Memory B cell (primary cell): ENCODE results near the gene ALK.

Source experiments
- ATAC-seq: fragments of 150-1000 bp; cut with Tn5 transposase; 2 replicates; pipeline ENCODE4 v1.10.0; 2021; ENCODE audit warnings: low read depth, mild to moderate bottlenecking, moderate library complexity
- DNase-seq, 2 donors: peaks; one replicate each; pipeline ENCODE4 v3.0.0; 2022; ENCODE audit warnings: low spot score in 2 of 2
- H3K27ac Mint-ChIP-seq: one replicate; pipeline ENCODE4 v1.8.0; 2022; ENCODE audit warnings: mild to moderate bottlenecking, moderate library complexity, mixed read lengths
- H3K27me3 Mint-ChIP-seq: one replicate; pipeline ENCODE4 v1.8.0; 2022; ENCODE audit warnings: mixed read lengths
- H3K36me3 Mint-ChIP-seq: one replicate; pipeline ENCODE4 v1.8.0; 2022; ENCODE audit warnings: mild to moderate bottlenecking, mixed read lengths
- H3K4me1 Mint-ChIP-seq: one replicate; pipeline ENCODE4 v1.8.0; 2022; ENCODE audit warnings: mixed read lengths
- H3K4me3 Mint-ChIP-seq: one replicate; pipeline ENCODE4 v1.8.0; 2022; ENCODE audit warnings: mild to moderate bottlenecking, moderate library complexity, mixed read lengths
- H3K9me3 Mint-ChIP-seq: one replicate; pipeline ENCODE4 v1.8.0; 2022; ENCODE audit warnings: mixed read lengths

ALK gene

GRCh38 chr2:29782549-29783458 lies 138.6 kb downstream of the ALK start:
- Mint-ChIP-seq H3K4me3 (no peak overlapping the region), H3K27me3 (peaks cover 12% of the 10 kb centered on the region), H3K4me1 (no peaks in the 10 kb centered on the region)

GRCh38 chr2:29782087-29782486 lies 139.3 kb downstream of the ALK start:
- Mint-ChIP-seq H3K4me3 (no peak overlapping the region), H3K4me1 (no peaks in the 10 kb centered on the region), H3K27ac (no peak overlapping the region), H3K27me3 (peaks cover 12% of the 10 kb centered on the region), H3K9me3 (no peaks in the 10 kb centered on the region), H3K36me3 (no peaks in the 10 kb centered on the region)
- DNase-seq (no peak), ATAC-seq (no peak)

More at GRCh38 chr2:29782549-29783458, 138.6 kb downstream of the ALK start:
- Mint-ChIP-seq H3K27ac (no peak overlapping the region), H3K9me3 (no peaks in the 10 kb centered on the region), H3K36me3 (no peaks in the 10 kb centered on the region)
- DNase-seq (no peak), ATAC-seq (no peak)

- peaks cover 10% of the 10 kb centered on the region for H3K27me3 Mint-ChIP-seq
- H3K9me3 Mint-ChIP-seq = no peaks in the 10 kb centered on the region
- no peaks in the 10 kb centered on the region for H3K36me3 Mint-ChIP-seq
- H3K4me3 Mint-ChIP-seq = no peak overlapping the region
- no peak overlapping the region for H3K27ac Mint-ChIP-seq
- no peaks in the 10 kb centered on the region for H3K4me1 Mint-ChIP-seq
- DNase-seq (no peak), ATAC-seq (no peak)
These were observed 140.5 kb downstream of the ALK start for GRCh38 chr2:29780906-29781305.

- DNase-seq = no peak
- no peak overlapping the region for H3K4me3 Mint-ChIP-seq
- ATAC-seq = no peak
- no peaks in the 10 kb centered on the region for H3K9me3 Mint-ChIP-seq
- no peaks in the 10 kb centered on the region for H3K36me3 Mint-ChIP-seq
- H3K27ac Mint-ChIP-seq = no peak overlapping the region
- peaks cover 5% of the 10 kb centered on the region for H3K27me3 Mint-ChIP-seq
- H3K4me1 Mint-ChIP-seq = no peaks in the 10 kb centered on the region
These were observed 144.2 kb downstream of the ALK start for GRCh38 chr2:29777161-29777560.

- peaks cover 7% of the 10 kb centered on the region for H3K27me3 Mint-ChIP-seq
- no peak for DNase-seq
- H3K36me3 Mint-ChIP-seq = no peaks in the 10 kb centered on the region
- H3K4me1 Mint-ChIP-seq = no peaks in the 10 kb centered on the region
- no peaks in the 10 kb centered on the region for H3K9me3 Mint-ChIP-seq
- H3K4me3 Mint-ChIP-seq = no peak overlapping the region
- no peak overlapping the region for H3K27ac Mint-ChIP-seq
- ATAC-seq = no peak
These were observed 145.0 kb downstream of the ALK start for GRCh38 chr2:29776406-29776805.

GRCh38 chr2:29775937-29776336 lies 145.4 kb downstream of the ALK start:
- Mint-ChIP-seq H3K9me3 (peaks cover under 1% of the 10 kb centered on the region), H3K27ac (no peak overlapping the region), H3K36me3 (no peaks in the 10 kb centered on the region), H3K4me1 (no peaks in the 10 kb centered on the region), H3K27me3 (peaks cover 9% of the 10 kb centered on the region), H3K4me3 (no peak overlapping the region)
- DNase-seq = no peak
- ATAC-seq = no peak

- no peak for ATAC-seq
These were observed 146.8 kb downstream of the ALK start for GRCh38 chr2:29774624-29775023.

GRCh38 chr2:29770846-29771245 lies 150.5 kb downstream of the ALK start:
- Mint-ChIP-seq H3K9me3 (peaks cover 3% of the 10 kb centered on the region), H3K4me3 (no peak overlapping the region), H3K27ac (no peak overlapping the region), H3K4me1 (no peaks in the 10 kb centered on the region), H3K36me3 (no peaks in the 10 kb centered on the region), H3K27me3 (peaks cover 14% of the 10 kb centered on the region)
- no peak for DNase-seq
- no peak for ATAC-seq

More at GRCh38 chr2:29774624-29775023, 146.8 kb downstream of the ALK start:
- DNase-seq = no peak
- H3K27ac Mint-ChIP-seq = no peak overlapping the region
- no peak overlapping the region for H3K4me3 Mint-ChIP-seq
- no peaks in the 10 kb centered on the region for H3K36me3 Mint-ChIP-seq
- H3K27me3 Mint-ChIP-seq = peaks cover 11% of the 10 kb centered on the region
- no peaks in the 10 kb centered on the region for H3K4me1 Mint-ChIP-seq
- H3K9me3 Mint-ChIP-seq = peaks cover 3% of the 10 kb centered on the region

- Mint-ChIP-seq H3K9me3 (peaks cover 3% of the 10 kb centered on the region), H3K27ac (no peak overlapping the region), H3K4me1 (no peaks in the 10 kb centered on the region), H3K36me3 (no peaks in the 10 kb centered on the region), H3K4me3 (no peak overlapping the region), H3K27me3 (peaks cover 12% of the 10 kb centered on the region)
- DNase-seq (no peak), ATAC-seq (no peak)
These were observed 151.5 kb downstream of the ALK start for GRCh38 chr2:29769847-29770246.

- no peak for ATAC-seq
- Mint-ChIP-seq H3K27me3 (peaks cover 12% of the 10 kb centered on the region), H3K9me3 (peaks cover 3% of the 10 kb centered on the region), H3K4me3 (no peak overlapping the region), H3K36me3 (no peaks in the 10 kb centered on the region), H3K4me1 (no peaks in the 10 kb centered on the region), H3K27ac (no peak overlapping the region)
- DNase-seq = no peak
These were observed 153.6 kb downstream of the ALK start for GRCh38 chr2:29767606-29768335.

GRCh38 chr2:29766191-29766590 lies 155.2 kb downstream of the ALK start:
- peaks cover 3% of the 10 kb centered on the region for H3K9me3 Mint-ChIP-seq
- ATAC-seq = no peak
- H3K27ac Mint-ChIP-seq = no peak overlapping the region

GRCh38 chr2:29765721-29766120 lies 155.7 kb downstream of the ALK start:
- ATAC-seq = no peak
- Mint-ChIP-seq H3K4me3 (no peak overlapping the region), H3K27ac (no peak overlapping the region), H3K9me3 (no peaks in the 10 kb centered on the region), H3K27me3 (peaks cover 10% of the 10 kb centered on the region), H3K4me1 (no peaks in the 10 kb centered on the region), H3K36me3 (no peaks in the 10 kb centered on the region)
- no peak for DNase-seq

More at GRCh38 chr2:29766191-29766590, 155.2 kb downstream of the ALK start:
- no peak overlapping the region for H3K4me3 Mint-ChIP-seq
- H3K36me3 Mint-ChIP-seq = no peaks in the 10 kb centered on the region
- no peak for DNase-seq
- no peaks in the 10 kb centered on the region for H3K4me1 Mint-ChIP-seq
- peaks cover 11% of the 10 kb centered on the region for H3K27me3 Mint-ChIP-seq

- Mint-ChIP-seq H3K27me3 (peaks cover 12% of the 10 kb centered on the region), H3K4me3 (no peak overlapping the region), H3K27ac (no peak overlapping the region), H3K36me3 (no peaks in the 10 kb centered on the region), H3K4me1 (no peaks in the 10 kb centered on the region), H3K9me3 (no peaks in the 10 kb centered on the region)
- ATAC-seq (no peak), DNase-seq (no peak)
These were observed 158.0 kb downstream of the ALK start for GRCh38 chr2:29763371-29763770.

- peaks cover 12% of the 10 kb centered on the region for H3K27me3 Mint-ChIP-seq
- H3K9me3 Mint-ChIP-seq = no peaks in the 10 kb centered on the region
- DNase-seq = no peak
- H3K27ac Mint-ChIP-seq = no peak overlapping the region
- H3K4me3 Mint-ChIP-seq = no peak overlapping the region
- H3K4me1 Mint-ChIP-seq = no peaks in the 10 kb centered on the region
- no peaks in the 10 kb centered on the region for H3K36me3 Mint-ChIP-seq
- ATAC-seq = no peak
These were observed 159.1 kb downstream of the ALK start for GRCh38 chr2:29762239-29762638.
